ENCODE results near the gene PGPEP1.
"Not testable (repeated sequence)": the region's sequence is repeated elsewhere in the genome, so short reads cannot be mapped to it uniquely, and the experiment has no call there.

Gene PGPEP1

DNA sequence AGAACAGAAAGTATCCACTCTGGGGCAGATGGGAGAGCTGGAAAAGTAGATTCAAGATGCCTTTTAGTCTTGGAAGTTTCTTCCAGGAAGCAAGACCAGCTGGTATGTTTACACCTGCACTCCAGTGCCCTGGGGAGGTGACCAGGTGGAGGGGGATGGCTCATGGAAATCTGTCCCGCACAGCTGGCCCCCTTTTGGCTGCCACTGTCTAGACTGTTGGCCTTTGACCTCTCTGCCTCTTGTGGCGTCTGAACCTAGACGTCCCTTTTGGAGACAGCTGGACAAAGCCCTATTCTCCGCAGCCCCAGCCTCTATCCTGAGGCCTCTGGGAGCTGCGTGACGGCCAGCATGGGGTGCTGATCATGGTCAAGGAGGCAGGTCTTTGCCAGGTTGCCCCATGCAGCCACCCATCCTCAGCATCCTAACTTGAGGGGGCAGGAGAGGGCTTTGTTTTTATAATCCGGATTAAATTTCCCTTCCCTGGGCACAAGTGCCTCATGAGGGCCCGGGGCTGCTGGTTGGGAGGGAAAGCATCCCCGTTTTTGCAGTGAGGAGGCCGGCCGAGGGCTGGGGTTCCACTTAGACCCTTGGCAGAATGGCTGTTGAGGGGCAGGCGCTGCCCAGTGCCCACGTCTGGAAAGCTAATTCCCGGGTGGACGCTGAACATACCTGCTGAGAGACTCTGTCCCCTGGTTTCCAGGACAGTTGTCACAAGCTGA, 28.3 kb downstream of the PGPEP1 start:
- DNase-seq, result peak; percentile 66

DNA sequence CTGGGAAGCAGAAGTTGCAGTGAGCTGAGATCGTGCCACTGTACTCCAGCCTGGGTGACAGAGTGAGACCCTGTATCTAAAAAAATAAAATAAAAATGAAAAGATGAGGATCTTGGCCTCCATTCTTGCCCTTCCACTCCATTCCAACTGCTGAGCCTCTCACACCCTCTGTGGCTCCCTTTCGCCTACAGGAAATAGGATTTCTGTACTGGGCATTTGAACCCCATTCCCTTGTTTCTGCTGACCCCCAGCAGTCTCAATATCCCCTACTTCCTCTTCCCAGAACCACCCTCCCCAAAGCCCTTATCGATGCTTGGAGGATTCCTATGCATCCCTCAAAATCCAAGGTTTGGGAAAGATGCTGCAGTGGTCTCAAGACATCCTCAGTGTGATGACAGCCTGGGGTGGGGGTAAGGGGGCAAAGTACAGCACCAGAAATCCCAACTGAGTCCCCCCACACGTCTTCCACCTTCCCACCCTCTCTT, 33.1 kb downstream of the PGPEP1 start:
- DNase-seq, result no peak

DNA sequence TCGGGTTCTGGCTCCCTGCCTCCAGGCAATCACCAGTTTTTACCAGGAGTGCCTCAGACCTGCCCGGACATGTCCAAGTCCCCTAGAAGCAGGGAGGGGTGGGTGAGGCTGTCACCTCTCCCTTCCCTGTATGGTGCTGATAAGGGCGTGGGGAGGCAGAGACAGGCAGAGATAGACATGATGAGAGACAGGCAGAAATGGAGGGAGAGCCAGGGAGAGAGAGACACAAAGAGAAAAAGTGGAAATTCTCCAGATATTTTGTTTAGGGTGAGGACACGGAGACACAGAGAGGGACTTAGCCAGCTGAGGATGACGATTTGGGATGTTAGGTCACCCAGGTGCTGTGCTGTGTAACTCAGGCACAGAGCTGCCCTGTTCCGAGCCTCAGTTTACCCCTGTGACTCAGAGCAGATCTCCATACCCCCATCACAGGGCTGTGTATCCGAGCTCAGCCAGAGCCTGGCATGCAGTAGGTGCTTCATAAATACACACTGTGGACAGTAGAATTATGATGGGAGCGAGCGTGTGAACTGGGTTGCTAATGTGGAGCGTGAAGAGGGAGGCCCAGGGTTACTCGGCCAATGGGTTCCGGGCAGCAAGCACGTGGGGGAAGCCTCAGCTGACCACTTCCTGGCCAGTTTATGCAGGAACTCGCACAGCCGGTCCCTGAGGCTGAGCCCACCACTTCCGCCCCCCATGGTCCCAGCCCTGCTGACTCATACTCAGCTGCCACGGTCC, 33.7 kb downstream of the PGPEP1 start:
- DNase-seq, result peak; percentile 35

DNA sequence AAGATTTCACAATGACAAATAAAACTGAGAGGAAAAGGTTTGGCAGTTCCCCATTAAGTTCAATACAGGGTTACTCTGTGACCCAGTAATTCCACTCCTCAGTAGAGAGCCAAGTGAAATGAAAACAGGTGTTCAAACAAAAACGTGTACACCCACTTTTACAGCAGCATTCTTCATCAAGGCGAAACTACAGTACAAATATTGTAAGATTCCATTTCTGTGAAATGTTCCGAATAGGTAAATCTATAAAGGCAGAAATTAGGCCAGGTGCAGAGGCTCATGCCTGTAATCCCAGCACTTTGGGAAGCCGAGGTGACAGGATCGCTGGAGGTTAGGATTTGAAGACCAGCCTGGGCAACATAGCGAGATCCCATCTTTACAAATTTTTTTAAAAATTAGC, 36.6 kb downstream of the PGPEP1 start:
- no peak for DNase-seq

DNA sequence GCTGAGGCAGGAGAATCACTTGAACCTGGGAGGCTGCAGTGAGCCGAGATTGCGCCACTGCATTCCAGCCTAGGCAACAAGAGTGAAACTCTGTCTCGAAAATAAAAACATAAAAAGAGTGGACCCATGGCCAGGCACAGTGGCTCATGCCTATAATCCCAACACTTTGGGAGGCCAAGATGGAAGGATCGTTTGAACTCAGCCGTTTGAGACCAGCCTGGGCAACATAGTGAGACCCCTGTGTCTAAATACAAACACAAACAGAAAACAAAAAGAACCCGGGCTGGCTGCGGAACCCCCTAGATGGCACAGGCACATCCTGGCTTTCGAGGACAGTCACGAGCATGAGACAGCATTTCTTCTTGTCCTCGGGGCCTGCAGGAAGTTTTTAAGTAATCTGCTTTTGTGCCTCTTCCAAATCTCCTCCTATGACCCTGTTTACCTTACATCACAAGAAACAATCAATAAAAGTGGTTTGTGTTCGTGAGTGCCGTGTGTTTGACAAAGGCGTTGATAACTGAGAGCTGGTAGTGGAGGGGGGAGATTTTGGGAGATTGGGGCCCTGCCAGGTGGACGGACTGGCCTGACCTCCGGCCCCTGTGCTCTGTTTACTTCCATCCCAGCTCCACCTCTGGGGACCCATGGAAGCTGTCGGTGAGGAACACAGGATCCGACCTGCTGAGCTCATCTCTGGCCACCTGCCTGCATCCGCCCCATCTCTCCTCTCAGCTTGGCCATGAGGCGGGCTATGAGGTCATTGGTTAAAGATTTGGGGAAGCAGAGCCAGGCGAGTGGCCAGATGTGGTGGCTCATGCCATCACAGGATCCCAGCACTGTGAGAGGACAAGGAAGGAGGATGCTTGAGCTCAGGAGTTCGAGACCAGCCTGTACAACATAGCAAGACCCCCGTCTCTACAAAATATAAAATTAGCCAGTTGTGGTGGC, 39.7 kb downstream of the PGPEP1 start:
- no peak for DNase-seq

DNA sequence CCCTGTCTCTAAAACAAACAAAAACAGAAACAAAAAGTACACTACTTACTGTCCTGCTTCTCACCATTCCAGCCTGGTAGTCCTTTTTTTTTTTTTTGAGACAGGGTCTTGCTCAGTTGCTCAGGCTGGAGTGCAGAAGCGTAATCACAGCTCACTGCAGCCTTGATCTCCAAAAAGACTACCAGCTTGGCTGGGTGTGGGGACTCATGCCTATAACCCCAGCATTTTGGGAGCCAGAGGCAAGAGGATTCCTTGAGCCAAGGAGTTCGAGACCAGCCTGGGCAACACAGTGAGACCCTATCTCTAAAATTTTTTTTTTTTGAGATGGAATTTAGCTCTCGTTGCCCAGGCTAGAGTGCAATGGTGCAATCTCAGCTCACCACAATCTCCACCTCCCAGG, 40.4 kb downstream of the PGPEP1 start:
- no peak for DNase-seq

DNA sequence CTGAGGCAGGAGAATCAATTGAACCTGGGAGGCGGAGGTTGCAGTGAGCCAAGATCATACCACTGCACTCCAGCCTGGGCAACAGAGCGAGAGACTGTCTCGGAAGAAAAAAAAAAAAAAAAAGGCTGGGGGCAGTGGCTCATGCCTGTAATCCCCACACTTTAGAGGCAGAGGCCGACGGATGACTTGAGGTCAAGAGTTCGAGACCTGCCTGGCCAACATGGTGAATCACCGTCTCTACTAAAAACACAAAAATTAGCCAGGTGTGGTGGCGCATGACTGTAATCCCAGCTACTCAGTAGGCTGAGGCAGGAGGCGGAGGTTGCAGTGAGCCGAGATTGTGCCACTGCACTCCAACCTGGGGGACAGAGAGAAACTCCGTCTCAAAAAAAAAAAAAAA, 43.2 kb downstream of the PGPEP1 start:
- DNase-seq, result not testable (repeated sequence)

DNA sequence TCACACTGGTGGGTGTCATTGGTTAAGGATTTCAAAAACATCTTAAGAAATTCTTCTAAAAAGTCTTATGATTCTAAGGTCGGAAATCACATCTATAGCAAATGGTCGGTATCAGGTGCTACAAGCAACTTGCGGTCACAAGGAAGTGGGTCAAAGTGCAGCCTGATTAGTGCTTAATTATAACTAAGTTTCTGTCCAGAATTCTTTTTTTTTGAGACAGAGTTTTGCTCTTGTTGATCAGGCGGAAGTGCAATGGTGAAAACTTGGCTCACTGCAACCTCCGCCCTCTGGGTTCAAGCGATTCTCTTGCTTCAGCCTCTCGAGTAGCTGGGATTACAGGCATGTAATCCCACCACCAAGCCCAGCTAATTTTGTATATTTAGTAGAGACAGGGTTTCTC, 44.4 kb downstream of the PGPEP1 start:
- DNase-seq, result no peak

DNA sequence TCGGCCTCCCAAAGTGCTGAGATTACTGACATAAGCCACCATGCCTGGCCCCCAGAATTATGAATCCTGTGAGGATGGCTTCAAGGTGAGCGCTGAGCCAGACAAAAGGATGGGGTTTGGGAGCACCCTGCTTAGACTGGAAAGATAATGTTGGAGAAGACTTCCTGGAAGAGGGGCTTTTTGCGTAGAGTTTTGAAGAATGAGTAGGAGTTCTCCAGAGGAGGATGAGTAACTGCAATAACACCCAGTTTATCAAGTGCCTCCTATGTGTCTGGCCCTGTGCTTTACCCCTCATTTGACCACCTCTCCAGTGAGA, 44.9 kb downstream of the PGPEP1 start:
- DNase-seq, result no peak

DNA sequence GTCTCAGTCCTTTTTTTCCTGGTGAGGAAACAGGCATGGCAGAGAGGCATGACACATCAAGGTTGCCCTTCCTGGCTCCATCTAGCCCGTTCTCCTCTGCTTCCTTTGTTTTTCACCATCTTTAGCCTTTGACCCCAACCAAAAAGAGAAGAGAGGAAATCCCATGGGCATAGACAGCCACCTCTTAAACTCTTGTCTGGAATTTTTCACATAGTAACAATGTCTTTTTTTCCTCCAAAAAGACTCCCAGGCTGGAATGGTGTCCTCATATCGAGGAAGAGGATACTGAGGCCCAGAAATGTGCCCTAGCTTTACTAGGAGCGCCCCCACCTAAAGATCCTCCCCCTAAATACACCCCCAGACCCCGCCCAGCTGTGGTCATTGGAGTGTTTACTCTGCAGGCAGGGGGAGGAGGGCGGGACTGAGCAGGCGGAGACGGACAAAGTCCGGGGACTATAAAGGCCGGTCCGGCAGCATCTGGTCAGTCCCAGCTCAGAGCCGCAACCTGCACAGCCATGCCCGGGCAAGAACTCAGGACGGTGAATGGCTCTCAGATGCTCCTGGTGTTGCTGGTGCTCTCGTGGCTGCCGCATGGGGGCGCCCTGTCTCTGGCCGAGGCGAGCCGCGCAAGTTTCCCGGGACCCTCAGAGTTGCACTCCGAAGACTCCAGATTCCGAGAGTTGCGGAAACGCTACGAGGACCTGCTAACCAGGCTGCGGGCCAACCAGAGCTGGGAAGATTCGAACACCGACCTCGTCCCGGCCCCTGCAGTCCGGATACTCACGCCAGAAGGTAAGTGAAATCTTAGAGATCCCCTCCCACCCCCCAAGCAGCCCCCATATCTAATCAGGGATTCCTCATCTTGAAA, 45.5 kb downstream of the PGPEP1 start, which contains the start of gene GDF15:
TSS of gene GDF15 (plus strand) at position 484 of the 868 bp plus-strand sequence. CDS start at position 516, 32 bp downstream.
- DNase-seq, result peak; percentile 59

DNA sequence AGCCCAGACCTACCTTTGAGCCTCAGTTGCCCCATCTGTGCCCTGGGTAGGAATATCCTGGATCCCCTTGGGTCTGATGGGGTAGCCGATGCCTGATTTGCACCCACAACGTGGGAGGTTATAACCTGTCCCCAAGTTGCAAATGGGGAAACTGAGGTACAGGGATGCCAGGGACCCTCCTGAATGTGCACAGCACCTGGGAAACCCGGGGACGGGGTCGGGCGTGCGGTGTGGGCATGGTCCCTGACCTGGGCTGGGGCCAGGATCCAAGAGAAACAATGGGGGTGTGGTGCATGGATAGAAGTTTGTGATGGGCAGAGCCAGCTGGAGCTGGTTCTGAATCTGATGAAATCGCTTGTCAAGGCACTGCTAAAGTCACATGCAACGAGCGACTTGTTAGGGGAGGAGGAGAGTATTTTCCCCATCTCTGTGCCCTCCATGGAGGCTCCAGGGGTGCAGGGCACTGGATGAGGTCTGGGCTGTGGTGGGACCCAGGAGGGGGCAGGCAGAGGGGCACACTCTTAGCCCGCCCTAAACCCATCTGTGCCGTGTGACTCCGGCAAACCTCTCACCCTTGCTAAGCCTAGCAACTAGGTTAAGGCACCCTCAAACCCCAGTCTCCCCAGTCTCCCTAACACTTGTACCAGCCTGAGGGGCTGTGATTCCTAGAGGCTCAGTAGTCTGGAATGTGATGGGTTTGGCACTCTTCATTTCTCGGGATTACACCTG, 46.3 kb downstream of the PGPEP1 start:
- no peak for DNase-seq

DNA sequence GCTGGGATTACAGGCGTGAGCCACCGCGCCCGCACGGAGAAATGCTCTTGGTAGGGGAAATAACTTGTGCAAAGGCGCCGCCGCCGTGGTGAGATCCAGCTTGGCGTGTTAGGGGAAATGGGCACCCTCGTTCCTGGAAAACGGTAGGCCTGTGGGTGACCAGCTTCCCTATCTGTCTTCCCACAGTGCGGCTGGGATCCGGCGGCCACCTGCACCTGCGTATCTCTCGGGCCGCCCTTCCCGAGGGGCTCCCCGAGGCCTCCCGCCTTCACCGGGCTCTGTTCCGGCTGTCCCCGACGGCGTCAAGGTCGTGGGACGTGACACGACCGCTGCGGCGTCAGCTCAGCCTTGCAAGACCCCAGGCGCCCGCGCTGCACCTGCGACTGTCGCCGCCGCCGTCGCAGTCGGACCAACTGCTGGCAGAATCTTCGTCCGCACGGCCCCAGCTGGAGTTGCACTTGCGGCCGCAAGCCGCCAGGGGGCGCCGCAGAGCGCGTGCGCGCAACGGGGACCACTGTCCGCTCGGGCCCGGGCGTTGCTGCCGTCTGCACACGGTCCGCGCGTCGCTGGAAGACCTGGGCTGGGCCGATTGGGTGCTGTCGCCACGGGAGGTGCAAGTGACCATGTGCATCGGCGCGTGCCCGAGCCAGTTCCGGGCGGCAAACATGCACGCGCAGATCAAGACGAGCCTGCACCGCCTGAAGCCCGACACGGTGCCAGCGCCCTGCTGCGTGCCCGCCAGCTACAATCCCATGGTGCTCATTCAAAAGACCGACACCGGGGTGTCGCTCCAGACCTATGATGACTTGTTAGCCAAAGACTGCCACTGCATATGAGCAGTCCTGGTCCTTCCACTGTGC, 47.9 kb downstream of the PGPEP1 start:
- DNase-seq, result peak; percentile 93

DNA sequence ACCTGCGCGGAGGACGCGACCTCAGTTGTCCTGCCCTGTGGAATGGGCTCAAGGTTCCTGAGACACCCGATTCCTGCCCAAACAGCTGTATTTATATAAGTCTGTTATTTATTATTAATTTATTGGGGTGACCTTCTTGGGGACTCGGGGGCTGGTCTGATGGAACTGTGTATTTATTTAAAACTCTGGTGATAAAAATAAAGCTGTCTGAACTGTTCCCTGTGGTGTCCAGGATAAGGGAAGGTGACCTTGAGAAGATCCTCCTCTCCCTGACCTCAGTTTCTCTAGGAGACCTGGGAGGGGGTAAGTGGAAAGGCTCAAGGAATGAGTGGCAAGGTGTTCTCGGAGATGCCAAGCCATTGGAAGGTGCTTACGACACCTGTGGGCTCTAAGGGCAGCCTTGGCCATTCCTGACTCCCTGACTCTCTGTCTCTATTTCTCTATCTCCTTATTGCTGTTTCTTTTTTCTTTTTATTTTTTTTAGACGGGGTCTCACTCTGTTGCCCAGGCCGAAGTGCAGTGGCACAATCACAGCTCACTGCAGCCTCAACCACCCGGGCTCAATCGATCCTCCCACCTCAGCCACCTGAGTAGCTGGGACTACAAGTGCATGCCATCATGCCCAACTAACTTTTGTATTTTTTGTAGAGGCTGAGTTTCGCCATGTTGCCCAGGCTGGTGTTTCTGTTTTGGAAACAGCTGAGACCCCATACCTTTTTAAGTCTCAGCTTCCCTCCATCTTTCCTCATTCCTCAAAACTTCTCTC, 48.7 kb downstream of the PGPEP1 start:
- DNase-seq, result no peak

DNA sequence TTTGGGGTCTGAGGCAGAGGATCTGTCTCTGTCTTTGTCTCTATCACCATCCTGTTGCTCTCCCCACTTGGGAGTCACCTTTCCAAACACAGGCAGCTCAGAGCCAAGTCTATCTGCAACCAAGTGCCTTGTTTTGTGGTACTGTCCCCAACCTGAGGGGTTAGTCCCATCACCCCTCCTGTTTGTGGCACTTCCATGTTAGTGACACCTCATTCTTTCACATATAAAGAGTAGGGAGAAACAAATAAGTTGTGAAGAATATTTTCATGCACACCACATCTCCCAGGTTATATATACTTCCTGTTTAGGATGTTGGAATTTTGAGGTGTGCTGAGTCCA, 49.3 kb downstream of the PGPEP1 start:
- no peak for DNase-seq

DNA sequence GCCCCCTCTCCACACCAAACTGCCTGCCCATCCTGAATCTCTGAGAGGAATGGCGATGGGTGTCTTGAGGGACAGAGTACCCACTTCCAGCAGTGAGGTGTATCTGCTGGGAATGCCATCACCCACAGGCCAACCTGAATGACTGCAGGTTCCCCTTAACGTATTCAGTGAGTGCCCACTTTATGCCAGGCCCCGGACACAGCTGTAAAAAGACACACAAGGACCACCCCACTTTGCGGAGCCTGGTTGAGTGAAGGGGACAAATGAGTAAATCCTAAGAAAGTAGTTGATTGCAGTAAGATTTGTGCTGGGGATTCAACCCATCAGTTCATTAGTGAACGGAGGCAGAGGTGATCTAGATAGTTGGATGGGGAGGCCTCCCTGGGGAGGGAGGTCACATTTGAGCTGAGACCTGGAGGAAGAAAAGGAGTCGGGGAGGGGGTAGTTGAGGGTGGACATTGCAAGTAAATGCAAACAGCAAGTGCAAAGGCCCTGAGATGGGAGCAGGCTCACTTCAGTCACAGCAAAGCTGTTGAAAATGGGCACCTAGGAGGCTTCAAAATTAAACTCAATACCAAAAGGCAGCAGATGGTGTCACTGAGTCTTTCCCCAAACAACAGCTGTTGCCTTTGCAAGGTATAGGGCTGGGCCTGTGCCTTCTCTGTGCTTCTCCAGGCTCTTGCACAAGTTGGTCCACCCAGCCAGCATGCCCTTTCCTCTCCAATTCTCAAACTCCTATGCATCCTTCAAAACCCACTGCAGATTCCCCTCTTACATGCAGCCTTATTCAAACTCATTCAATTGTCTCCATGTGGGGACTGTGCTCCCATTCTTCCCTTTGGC, 49.9 kb downstream of the PGPEP1 start:
- peak; percentile 91 for DNase-seq

DNA sequence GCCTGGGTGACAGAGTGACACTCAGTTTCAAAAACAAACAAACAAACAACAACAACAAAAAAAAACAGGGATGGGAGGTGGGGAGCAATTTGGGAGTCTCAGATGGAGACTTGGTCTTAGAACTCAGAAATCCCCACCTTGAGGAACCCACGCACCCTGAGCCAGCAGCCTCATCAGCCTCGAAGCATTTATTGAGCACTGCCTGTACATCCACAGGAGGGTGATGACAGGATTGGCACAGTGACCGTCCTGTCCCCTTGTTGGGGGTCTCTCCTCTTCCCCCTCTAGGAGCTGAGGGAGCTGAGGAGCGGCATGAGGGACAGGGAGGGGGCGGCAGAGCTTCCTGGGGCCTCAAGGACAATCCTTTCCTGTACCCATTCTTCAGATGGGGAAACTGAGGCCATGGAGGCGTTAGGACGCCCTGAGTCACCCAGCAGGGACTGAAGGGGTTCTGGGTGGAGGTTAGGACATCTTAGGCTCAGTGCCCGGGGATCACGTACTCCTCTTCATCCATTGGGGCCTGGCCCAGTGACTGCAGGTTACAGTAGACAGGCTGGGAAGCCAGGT, 51.2 kb downstream of the PGPEP1 start:
- no peak for DNase-seq

DNA sequence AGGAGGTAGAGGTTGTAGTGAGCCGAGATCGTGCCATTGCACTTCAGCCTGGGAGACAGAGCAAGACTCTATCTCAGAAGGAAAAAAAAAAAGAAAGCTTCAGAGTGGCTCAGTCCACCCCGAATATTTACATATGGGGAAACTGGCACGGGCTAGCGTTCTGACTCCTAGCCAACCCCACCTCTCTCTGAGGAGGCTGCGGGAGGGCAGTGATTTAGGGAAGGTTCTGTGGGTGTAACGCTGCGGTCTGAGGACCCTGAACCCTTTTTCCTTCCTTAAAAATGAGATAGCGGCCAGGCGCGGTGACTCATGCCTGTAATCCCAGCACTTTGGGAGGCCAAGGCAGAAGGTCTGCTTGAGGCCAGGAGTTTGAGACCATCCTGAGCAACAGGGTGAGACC, 52.0 kb downstream of the PGPEP1 start:
- DNase-seq, result no peak

DNA sequence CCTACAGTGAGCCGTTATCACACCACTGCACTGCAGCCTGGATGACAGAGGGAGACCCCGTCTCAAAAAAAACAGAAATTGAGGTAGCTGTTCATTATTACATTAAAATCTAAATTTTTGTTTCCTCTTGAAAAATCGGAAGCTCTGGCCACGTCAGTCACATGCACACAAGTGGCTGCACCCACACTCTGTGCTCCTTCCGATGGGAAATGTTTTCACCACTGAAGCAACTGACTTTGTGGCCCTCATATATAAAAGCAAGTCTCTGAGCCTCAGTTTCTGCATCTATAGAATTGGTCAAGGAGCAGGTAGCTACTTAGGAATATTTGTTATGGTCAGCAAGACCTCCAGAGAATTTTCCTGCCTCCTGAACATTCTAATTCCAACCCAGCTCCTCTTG, 52.5 kb downstream of the PGPEP1 start:
- no peak for DNase-seq

DNA sequence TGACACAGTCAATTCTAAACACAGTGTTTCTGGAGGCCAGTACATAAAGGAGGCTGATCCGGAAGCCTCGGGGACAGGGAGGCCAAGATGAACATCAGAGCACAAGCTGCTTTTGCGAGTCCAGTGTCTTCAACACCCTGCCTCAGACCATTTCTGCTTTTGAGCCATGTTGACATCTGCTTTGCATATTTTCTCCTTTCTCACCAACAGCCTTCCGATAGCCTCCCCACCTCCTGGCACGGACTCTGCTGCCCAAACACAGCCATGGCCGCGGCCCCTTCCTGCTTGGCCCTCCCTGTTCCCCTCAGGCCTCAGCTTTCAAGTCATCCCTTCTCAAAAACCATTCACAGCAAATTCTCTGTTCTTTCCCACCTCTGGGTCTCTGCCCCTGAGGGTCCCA, 53.4 kb downstream of the PGPEP1 start:
- no peak for DNase-seq

All from NCI-H82 (cell line).